Brain microvascular endothelial cell (primary cell): Measurements from ENCODE around the gene CCND2.
A peak's percentile ranks its signal among the peaks of the same experiment; 100 is the strongest.

ENCODE experiments used
- DNase-seq: peaks from one replicate; pipeline ENCODE4 v3.0.0-alpha.2; 2020
- H3K27ac ChIP-seq: fragments of 250-450 bp; sonication (Bioruptor Pico); 2 replicates; pipeline ENCODE4 v1.5.1; 2020; ENCODE audit warnings: mild to moderate bottlenecking, moderate library complexity
- H3K27me3 ChIP-seq: fragments of 250-450 bp; sonication (Bioruptor Pico); replicated peaks from 2 replicates; pipeline ENCODE4 v1.5.1; 2020; ENCODE audit warnings: mild to moderate bottlenecking
- H3K36me3 ChIP-seq: fragments of 250-450 bp; sonication (Bioruptor Pico); replicated peaks from 2 replicates; pipeline ENCODE4 v1.5.1; 2020; ENCODE audit warnings: mild to moderate bottlenecking
- H3K4me3 ChIP-seq: 2 replicates; pipeline ENCODE4 v1.5.1; 2011; ENCODE audit warnings: low read depth, mild to moderate bottlenecking, control low read depth, low read length, moderate library complexity
- CTCF ChIP-seq: IDR thresholded peaks from 2 replicates; pipeline ENCODE4 v1.5.1; 2011; ENCODE audit warnings: low read depth, mild to moderate bottlenecking, moderate library complexity, low read length, control low read depth, inconsistent platforms; ENCODE audit errors: missing control alignments
- in situ Hi-C: cut with HindIII; loops from 2 replicates; pipeline ENCODE4 v1.10.0; 2017; ENCODE audit warnings: low sequenced_read_pairs, low pct_ligation_motif_present

Gene CCND2

GRCh38 chr12:4302881-4303280 lies 29.3 kb downstream of the CCND2 start:
- Histone ChIP-seq H3K36me3 (no peaks in the 10 kb centered on the region), H3K27me3 (peaks cover 11% of the 10 kb centered on the region), H3K27ac (no peak overlapping the region), H3K4me3 (no peak overlapping the region)
- TF ChIP-seq CTCF = no peak
- in situ Hi-C loops = no loop called here
- no peak for DNase-seq

- no peak for TF ChIP-seq CTCF
- DNase-seq = no peak
- Histone ChIP-seq H3K27ac (no peak overlapping the region), H3K27me3 (peaks cover 11% of the 10 kb centered on the region), H3K4me3 (no peak overlapping the region), H3K36me3 (no peaks in the 10 kb centered on the region)
- in situ Hi-C loops = no loop called here
Observed at GRCh38 chr12:4303750-4304149, 30.2 kb downstream of the CCND2 start.

GRCh38 chr12:4307593-4308333 lies 34.2 kb downstream of the CCND2 start:
- H3K27me3 ChIP-seq = peaks cover 8% of the 10 kb centered on the region

GRCh38 chr12:4308334-4308950 lies 34.9 kb downstream of the CCND2 start:
- no peak for TF ChIP-seq CTCF
- no peak for DNase-seq
- Histone ChIP-seq H3K36me3 (no peaks in the 10 kb centered on the region), H3K27ac (no peak overlapping the region), H3K4me3 (no peak overlapping the region), H3K27me3 (peaks cover 5% of the 10 kb centered on the region)
- in situ Hi-C loops = no loop called here

More at GRCh38 chr12:4307593-4308333, 34.2 kb downstream of the CCND2 start:
- H3K27ac ChIP-seq = no peak overlapping the region
- TF ChIP-seq CTCF = peak; percentile 84
- peak overlapping the region; percentile 22 for H3K4me3 ChIP-seq
- in situ Hi-C loops = no loop called here
- peak; percentile 76 for DNase-seq
- H3K36me3 ChIP-seq = no peaks in the 10 kb centered on the region

GRCh38 chr12:4311776-4312175 lies 38.2 kb downstream of the CCND2 start:
- Histone ChIP-seq H3K36me3 (no peaks in the 10 kb centered on the region), H3K4me3 (no peak overlapping the region), H3K27ac (no peak overlapping the region), H3K27me3 (no peaks in the 10 kb centered on the region)
- DNase-seq = no peak
- in situ Hi-C loops = no loop called here
- TF ChIP-seq CTCF = no peak
